Liver (tissue), 3 donors: ENCODE measurements around the gene BCS1L.

Experiments used
- ATF3 ChIP-seq: IDR thresholded peaks from 2 replicates; pipeline ENCODE4 v1.6.1; 2016; ENCODE audit warnings: antibody characterized with exemption
- CTCF ChIP-seq: fragments of 150-350 bp; IDR thresholded peaks from 2 replicates; pipeline ENCODE4 v1.5.1; 2017; ENCODE audit warnings: improper control_type of control experiment, low read depth, low read length; ENCODE audit not compliant: missing input control
- GABPA ChIP-seq, 2 donors: IDR thresholded peaks in 1 of 2; conservative IDR thresholded peaks in 1 of 2; 2 replicates each; pipeline ENCODE4 v1.6.1; 2016; ENCODE audit warnings: antibody characterized with exemption in 2 of 2, mild to moderate bottlenecking in 1 of 2, moderate library complexity in 1 of 2
- RAD21 ChIP-seq, 2 donors: IDR thresholded peaks; 2 replicates each; pipeline ENCODE4 v1.6.1; 2016; ENCODE audit warnings: antibody characterized with exemption in 2 of 2, mild to moderate bottlenecking in 2 of 2
- TF ChIP-seq, protein P1 (sequence below): IDR thresholded peaks from 2 replicates; pipeline ENCODE4 v1.6.1; 2016; ENCODE audit warnings: antibody characterized with exemption, mild to moderate bottlenecking
- donor health status: healthy.
- donor health status: healthy.

DNA sequence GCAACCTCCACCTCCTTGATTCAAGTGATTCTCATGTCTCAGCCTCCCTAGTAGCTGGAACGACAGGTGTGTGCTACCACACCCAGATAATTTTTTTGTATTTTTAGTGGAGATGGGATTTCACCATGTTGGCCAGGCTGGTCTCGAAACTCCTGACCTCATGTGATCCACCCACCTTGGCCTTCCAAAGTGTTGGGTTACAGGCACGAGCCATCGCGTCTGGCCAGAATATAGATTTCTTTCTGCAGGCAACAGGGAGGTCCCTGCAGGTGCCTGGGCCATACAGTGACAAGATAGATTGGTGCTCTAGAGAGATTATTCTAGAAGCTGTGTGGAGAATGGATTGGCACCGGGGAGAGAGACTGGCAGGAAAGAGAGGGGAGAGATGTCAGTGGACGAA, 38.5 kb upstream of the BCS1L start:
- TF ChIP-seq, protein P1, sequence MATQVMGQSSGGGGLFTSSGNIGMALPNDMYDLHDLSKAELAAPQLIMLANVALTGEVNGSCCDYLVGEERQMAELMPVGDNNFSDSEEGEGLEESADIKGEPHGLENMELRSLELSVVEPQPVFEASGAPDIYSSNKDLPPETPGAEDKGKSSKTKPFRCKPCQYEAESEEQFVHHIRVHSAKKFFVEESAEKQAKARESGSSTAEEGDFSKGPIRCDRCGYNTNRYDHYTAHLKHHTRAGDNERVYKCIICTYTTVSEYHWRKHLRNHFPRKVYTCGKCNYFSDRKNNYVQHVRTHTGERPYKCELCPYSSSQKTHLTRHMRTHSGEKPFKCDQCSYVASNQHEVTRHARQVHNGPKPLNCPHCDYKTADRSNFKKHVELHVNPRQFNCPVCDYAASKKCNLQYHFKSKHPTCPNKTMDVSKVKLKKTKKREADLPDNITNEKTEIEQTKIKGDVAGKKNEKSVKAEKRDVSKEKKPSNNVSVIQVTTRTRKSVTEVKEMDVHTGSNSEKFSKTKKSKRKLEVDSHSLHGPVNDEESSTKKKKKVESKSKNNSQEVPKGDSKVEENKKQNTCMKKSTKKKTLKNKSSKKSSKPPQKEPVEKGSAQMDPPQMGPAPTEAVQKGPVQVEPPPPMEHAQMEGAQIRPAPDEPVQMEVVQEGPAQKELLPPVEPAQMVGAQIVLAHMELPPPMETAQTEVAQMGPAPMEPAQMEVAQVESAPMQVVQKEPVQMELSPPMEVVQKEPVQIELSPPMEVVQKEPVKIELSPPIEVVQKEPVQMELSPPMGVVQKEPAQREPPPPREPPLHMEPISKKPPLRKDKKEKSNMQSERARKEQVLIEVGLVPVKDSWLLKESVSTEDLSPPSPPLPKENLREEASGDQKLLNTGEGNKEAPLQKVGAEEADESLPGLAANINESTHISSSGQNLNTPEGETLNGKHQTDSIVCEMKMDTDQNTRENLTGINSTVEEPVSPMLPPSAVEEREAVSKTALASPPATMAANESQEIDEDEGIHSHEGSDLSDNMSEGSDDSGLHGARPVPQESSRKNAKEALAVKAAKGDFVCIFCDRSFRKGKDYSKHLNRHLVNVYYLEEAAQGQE: no peak
- no peak for TF ChIP-seq CTCF
- no peak for TF ChIP-seq ATF3
- no peak for TF ChIP-seq RAD21 (IDR thresholded peaks at IDR 0.05)
- no peak for TF ChIP-seq GABPA (IDR thresholded peaks at IDR 0.05 in 1 of 2, conservative IDR thresholded peaks at IDR 0.05 in 1 of 2)
